ENCODE results near the gene PNMA1.

PNMA1 gene

DNA sequence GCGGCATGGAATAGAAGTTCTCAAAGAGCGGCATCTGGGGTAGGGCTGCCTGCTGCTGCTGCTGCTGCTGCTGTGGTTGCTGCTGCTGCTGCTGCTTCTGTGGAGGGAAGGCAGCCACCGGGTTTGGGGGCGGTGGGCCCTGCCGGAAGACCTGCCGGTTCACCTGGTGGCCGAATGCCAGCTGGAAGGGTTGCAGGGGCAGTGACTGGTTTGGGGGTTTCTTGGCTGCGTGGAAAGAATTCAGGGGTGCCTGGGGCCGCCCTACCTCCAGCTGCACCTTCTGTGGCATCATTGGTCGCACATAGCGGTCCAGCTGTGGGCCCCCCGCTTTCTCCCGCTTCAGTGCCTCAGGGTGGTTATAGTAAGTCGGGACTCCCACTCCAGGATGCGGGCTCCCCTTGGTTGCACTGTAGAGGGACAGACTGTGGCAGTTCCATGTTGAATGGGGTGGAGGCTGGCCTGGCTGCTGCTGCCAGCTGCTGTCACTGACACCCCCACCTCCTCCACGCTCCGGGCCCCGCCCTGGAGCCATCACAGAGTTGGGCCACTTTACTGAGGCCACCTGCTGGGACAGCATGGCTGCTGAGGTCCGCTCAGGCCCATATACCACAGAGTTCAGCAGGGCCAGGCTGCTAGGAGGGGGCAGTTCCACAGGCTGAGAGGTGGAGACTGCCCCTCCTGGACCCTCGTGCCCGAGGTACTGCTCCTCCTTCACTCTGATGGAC, 25.2 kb upstream of the PNMA1 start:
- DNase-seq: no peak

DNA sequence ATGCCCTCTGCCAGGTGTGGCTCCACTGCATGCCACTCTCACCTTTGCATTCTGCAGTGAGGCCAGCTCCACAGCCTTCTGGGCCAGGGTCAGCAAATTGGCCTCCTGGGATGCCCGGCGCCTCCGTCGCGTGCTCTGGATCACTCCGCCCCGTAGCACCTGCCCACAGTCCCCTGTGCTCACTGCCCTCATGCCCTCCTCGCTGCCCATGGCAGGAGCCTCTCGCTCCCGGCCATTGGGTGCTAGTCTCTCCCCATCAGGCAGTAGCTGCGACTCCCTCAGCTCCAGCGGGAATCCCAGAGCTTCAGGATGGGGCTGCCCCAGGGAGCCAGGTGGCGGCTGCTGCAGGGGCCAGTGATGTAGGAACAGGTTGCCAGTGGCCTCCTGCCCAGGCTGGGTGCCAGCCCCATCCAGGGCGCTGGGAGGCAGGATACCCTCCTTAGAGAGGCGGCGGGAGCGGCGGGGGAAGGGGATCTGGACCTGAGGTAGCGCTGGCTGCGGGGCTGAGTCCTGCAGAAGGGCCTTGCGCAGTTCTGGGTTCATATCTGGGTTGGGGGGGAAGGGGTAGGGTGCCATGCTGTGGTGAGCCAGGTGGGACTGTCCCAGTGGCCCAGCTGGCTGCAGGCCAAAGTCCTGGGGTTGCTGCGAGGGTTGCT, 24.5 kb upstream of the PNMA1 start:
- DNase-seq: no peak

DNA sequence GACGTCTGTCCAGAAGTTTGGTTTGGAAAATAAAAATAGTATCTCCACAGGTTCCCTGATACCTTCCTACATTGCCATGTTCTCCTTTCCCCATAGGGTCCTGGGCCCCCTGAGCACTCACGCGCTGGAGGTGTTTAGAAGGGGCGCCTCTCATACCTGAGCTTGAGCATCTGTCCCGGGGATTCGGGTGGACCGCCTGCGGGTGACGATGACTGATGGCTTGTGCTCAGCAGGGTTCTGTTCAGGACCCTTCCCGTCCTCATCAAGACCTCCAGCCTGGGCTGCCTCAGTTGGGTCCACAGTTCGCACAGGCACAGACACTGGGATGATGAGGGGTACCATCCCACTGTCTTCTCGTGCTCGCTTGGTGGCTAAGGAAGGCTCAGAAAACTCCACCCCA, 22.7 kb upstream of the PNMA1 start:
- no peak for DNase-seq

DNA sequence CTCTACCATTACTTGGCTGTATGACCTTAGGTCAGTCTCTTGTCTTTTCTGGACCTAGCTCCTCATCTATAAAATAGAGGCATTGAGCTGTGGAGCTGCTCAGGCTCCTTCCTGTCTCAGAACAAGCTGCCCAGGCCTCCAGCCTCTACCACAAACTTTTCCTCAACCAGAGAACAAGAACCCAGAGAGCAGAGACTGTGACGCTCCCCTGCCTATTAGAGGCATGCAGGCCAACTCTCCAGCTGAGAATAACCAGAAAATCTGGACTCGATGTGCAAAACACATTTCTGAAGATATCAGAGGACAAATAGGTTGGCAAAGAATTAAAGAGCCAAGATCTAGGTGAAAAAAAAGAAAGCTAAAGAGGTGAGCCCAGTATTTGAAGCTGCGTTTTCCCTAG, 17.8 kb upstream of the PNMA1 start:
- DNase-seq: no peak

DNA sequence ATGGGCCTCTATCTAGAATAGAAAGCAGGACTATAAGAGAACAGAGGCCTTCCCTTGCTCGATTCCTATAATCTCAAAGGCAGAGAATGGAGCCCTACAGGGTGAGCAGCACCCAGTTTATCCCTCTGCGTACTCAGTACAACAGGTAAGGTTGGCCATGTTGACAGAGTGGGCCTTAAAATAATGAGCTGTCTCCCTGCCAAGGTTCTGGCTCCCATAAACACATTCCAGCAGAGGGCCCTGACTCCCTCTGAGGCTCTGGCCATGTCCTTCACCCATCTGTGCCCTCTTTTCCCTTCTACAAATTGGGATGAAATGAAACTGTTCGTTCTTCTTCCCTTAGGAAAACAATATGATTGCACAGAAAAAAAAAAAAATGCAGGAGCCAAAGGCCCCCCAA, 16.9 kb upstream of the PNMA1 start:
- no peak for DNase-seq

DNA sequence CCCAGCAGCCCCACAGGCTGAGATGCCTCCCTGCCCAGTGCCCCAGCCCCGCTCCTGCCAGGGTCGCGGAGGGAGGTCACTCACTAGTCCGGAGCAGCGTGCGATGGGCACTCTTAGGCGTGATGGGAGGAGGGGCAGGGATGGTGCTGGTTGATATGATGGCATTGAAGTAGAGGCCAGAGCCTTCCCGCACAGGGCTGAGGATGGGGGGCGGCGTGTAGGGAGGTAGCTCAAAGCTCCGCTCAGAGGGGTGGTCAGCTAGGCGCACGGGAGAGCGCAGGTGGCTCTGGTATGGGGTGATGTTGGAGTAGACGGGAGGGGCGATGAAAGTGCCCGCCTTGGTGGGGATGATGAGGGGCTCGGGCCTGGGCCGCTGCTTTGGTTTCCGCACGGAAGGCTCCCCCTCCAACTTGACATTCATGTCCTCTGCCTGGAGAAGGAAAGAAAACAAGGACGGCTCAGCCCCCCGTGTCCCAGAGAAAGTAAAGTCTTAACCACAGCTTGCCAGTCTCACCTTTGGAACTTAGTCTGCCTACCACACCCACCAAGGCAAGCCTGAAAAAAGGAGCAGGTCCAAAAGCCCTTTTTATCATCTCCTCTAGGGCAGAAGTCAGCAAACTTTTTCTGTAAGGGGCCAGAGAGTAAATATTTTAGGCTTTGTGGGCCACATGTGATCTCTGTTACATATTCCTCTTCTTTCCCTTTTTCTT, 15.5 kb upstream of the PNMA1 start:
- DNase-seq: no peak

DNA sequence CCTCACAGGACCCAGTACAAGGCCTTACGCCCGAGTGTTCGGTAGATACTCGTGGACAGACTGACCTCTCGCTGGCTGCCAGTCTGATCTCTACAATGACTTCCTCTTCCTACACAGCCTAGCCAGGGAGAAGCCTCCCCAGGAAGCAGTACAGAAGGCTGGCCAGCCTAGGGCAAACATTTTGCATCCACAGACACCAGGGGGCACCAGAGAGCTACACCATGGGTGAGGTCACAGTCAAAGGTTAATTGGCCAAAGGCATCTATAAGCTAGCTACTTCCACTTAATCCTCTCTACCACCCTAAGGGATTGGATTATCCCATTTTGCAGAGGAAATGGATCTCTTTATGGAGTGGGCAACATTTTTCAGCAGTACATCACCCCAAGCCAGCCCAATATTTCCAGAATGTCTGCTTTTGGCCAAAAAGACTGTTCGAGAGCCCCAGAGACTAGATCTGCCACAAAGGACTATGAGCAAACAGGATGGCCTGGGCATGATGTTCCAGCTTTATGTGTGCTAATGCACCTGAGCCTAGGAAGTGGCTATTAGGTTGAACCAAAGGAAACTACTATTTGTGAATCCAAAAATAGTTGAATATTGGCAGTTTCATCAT, 14.6 kb upstream of the PNMA1 start:
- peak in 49 of 56 donors; percentile 10 to 89 (median 63) for DNase-seq

DNA sequence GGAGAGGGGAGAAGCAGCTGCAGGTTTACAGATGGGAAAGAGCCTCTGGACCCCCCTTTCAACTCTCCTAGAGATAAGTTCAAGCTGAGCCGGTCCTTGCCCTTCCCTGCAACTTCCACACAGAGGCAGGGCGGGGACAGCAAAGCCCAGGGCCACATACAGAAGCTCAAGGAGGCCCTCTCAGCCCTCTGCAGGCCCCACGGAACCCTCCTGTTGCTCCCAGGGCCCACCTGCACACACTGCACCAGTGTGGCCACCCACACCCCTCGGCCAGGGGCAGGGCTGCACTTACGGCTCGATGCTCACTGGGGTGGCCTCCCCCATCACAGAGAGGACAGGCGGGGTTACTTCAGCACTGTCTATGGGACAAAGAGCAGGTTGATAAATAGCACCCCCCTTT, 13.0 kb upstream of the PNMA1 start:
- DNase-seq: no peak

DNA sequence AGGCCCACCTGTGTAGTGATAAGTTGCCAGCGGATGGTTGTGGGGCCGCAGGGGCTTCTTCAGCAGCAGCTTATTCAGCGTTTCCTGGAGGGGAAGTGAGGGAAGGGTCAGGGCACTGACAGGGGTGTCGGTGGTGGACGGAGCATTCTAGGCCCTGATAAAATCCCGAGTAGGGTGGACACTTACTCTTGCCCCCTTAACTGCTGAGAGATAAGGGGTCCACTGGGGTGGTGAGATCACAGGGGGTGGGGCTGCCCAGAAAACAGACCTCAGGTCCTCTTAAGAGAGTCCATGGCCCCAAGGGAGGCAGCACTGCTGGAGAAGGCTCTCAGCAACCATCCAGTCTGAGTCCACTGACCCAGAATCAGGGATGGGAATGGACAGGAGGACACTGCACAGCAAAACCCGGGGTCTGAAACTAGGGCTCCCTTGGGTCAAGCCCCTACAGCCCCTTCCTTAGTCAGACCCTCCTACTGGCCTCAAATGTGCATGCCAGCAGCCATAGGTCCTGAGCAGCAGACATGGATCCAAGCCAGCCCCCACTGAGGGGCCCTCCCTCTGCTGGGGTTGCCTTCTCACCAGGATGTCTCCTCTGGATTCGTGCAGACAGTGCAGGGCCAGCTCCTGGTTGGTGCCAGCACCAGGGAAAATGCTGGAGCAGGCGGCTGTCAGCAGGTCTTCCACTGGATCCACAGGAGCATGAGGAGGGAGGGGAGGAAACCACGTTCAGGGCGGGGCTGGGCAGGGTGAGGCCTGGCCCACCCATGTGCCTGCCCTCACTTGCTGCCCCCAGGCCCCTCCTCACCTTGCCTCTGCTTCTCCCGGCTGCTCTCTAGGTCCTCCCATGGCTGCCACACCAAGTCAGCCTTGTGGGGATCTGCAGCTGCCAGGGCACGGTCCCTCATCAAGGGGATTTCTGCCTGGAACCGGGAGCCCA, 12.1 kb upstream of the PNMA1 start:
- no peak for DNase-seq

DNA sequence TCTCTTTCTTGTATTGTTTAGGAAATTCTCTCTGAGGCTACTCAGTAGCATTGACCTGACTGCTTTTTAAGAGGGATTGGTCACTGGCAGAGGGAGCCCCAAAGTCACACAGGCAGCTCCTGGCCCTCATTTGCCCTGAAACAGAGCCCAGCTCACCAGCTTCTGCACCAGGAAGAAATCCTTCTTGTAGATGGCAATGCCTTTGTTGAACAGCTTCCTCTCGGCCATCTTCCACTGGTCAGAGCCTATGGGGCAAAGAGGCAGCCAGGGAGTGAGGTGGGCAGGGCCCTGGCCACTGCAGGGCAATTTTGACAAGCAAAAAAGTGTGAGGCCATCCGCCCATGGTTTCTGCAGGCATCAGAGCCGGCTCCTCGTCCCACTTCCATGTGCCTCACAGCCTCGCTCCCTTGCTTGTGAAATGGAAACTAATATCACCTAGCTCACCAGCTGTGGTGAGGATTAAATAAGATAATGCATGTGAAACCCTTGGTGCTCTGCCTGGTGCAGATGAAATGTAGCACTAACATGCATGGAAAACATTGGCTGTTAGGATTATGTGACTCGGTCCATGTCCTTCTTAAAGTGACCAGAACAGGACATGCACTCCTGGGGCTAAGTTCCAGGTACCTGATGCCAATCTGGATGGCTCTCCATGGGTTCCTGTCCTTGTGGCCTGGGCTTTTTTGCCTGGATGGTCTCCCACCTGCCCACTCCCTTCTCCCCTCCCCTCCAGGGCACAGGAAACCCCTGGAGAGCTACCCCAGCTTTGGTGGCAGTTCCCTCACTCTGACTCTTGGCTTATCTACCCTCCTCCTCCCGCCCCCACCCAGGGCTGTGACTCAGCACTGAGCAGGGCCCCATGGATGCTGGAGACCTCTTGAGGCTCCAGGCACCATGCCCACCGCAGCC, 11.2 kb upstream of the PNMA1 start:
- DNase-seq: no peak

DNA sequence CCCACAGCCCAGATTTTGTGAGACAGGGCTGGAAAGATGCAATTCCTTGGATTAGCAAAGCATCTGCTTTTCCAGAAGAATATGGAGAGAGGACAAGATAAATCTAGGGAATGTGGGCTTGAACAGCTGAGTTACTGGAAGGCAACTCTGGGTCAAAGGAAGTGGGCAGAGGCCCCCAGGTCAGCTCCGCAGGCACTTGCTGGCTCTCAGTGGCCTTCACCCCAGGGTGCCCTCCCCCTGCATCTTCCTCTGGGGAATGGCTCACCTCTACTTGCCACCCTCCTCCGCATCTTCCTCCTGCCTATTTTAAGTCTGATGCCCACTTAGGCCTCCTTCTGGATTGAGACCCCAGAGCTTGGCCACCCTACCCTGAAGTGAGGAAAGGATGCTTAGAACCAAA, 10.5 kb upstream of the PNMA1 start:
- DNase-seq: no peak

DNA sequence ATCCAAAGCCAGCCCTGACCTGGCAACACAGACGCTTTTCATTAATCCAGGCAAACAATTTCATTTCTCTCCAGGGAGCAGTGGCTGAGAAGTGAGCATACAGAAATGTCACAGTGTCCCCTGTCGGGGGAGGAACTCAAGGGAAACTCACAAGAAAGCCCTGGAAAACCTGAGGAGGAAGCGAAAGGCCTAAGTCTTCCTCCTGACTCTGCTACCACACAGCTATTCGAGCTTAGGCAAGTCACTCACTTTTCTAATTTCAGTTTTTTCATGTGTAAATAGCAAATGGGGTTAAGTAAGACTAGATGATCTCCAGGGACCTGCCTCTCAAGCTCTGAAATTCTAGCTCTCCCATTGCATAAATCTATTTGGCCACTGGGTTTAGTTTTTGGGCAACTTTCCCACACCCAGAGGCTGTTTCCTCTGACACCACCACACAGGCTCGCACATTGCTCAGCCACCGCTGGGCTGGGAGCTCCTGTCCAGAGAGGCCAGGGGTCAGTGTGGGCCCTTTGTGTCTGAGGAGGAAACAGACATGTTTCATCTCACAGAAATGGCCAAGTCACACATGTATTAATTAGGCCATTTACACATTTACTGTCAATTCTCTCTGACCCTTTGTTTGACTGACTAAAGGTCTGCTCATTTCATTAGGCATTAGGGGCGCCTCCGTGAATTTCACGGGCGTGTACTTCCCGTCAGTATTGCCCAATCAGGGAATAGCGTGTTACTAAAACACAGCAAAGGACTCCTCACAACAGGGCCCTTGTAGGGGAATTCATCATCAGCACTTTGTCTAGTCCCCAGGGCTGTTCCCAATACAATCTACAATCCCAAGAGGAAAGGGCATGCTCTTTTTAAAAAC, 9.8 kb upstream of the PNMA1 start:
- peak in 3 of 56 donors; percentile 21 to 52 (median 36) for DNase-seq

DNA sequence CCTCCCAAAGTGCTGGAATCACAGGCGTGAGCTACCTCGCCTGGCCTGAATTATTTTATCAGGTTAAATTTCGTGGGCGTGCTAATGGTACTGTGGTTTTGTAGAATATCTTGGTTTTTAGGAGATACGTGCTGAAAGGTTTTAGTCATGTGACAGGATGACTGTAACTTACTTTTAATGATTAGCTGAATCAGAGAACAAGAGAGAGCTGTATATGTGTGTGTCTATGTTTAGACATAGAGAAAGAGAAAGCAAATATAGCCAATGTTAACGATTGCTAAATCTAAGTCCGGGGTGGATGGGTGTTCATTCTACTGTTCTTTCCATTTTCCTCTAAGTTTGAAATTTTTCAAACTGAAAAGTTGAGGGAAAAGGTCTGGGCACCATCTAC, 9.2 kb upstream of the PNMA1 start:
- DNase-seq: no peak

DNA sequence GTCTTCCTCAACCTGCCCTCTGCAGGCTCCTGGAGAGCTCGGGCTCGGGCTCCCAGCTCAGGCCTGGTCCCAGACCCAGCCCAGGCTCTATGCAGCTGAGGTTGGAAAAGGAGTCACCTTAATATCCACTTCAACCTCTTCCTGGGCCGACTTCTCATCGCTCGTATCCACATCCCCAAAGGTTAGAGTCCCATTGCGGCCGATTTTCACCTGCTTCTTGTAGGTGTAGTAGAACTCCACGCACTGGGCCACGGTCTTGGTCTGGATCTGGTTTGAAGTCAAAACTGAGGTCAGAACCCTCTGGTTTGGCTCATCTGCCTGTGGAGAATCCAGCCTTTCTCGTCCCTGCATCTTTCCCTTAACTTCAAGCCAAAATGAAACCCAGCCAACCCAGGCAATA, 8.4 kb upstream of the PNMA1 start:
- no peak for DNase-seq

DNA sequence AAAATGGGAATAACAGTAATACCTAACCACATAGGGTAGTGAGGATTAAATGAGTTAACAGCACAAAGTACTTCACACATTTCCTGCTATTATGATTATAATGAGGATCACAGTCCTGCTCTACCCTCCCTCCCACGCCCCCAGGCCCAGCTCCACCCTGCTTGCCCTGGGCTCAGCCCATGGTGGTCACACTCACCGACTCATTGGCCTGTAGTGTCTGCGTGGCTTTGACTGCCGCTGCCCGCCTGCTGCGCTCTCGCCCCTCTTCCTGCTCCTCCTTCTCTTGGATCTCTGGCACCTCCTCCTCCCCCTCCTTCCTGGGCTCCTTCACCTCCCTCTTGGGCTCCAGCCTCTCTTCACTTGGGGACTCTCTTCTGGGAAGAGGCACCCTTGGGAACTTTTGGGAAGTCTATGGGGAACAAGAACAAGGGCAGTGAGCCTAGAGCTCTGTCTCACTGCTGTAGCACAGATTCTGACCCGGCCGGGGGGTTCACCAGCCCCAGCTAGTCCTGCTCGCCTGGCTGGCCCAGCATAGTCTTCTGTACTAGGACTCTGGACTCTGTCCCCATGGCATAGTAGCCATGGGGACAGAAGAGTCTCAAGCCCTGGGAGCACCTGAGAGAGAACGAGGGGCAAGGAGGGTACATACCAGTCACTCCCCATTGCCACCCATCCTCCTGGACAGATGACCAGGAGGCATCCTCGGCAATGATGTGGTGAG, 7.1 kb upstream of the PNMA1 start:
- no peak for DNase-seq

DNA sequence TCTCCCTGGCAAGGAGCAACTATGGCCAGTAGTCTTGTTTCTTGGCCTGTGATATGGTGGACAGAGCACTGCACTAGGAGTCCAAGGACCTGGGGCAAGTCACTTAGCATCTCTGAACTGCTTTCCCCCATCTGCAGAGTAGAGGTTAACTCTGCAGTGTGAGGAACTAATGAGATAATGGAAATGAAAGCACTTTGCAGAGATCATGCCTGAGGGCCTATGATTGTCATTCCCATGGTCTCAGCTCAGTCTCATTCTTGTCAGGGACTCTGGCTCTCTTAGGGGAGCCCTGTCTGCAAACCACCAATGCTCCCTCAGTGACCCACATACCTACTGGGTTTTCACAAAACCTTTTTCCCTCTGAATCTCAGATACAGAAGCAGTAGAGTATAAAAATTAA, 6.5 kb upstream of the PNMA1 start:
- DNase-seq: no peak

DNA sequence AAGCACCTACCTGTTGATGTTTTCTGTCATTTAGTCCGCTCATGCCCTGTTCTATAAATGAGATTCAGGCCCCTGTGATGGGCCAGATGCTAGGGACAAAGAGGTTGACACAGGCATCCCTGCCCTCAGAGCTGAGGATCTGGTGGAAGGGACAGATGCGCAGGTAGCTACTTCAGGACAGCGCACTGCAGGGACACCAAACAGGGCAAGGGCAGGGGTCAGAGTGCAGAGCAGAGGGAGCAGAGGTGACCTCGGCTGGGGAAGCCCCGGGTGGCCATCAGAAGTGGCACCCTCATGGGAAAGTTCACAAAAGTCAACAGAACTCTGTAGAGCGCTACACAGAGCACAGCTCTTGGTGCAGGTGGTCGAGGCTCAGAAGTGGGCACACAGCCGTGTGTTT, 5.6 kb upstream of the PNMA1 start:
- DNase-seq: no peak

DNA sequence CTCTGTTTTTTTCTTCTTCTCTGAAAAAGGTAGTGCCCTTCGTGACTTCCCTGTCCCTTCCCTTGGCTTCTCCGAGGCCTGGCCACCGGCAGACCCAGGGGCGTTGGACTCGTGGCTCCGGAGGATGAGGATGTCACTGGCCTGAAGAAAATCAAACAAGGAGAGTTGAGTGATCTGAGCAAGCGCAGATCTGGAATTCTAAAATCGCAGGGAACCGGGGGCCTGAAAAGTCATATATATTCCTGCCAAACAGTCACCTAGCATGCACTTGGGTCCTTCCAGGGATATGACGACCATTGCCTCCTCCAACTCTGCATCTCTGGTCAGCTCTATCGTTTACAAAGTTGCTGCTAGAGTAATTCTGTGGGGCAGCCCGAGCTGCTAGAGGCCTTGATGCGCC, 5.2 kb upstream of the PNMA1 start:
- DNase-seq: no peak
